Measurements from ENCODE around the gene DENND1A.

Gene DENND1A

DNA sequence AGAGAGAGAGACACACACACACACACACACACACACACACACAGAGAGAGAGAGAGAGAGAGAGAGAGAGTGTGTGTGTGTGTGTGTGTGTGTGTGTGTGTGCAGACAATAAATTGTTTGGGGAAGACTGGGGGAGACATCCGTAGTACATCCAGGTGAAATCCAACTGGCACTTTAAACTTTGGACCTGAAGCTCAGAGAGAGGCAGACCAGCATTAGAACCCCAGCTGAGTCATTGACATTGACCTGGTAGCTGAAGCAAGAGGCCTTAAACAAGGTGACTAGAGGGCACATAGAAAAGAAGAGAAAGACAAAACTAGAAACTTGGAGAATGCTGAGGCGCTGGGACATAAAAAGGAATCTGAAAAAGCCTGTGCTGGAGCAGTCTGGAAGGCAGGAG, 322.4 kb downstream of the DENND1A start:
- Histone ChIP-seq H2BK15ac (ENCODE audit: low read depth, poor library complexity, severe bottlenecking) (no peak overlapping the region), H2AFZ (ENCODE audit: low read depth, low read length) (no peak overlapping the region), H2BK12ac (ENCODE audit: low read length in 2 of 2) (no peak overlapping the region), H3K4me3 (ENCODE audit: insufficient read depth in 1 of 2, low read depth in 1 of 2, low read length in 2 of 2) (no peak overlapping the region), H3K27ac (ENCODE audit: low read length, poor library complexity, severe bottlenecking) (no peak overlapping the region), H3K36me3 (ENCODE audit: control insufficient read depth in 1 of 2, insufficient read depth in 2 of 2, low read depth in 1 of 2, low read length in 2 of 2) (peaks cover 0 to 7% of the 10 kb centered on the region in 2 experiments), H3K4me1 (ENCODE audit: control insufficient read depth, insufficient read depth, low read depth, low read length) (no peaks in the 10 kb centered on the region), H2BK120ac (ENCODE audit: low read depth, low read length) (no peak overlapping the region), H3K4me2 (ENCODE audit: low read length, poor library complexity, severe bottlenecking) (no peak overlapping the region), H2BK5ac (ENCODE audit: low read depth, low read length, poor library complexity, severe bottlenecking) (no peak overlapping the region), H3K27me3 (ENCODE audit: control insufficient read depth in 1 of 2, insufficient read depth in 1 of 2, low read length in 2 of 2) (no peaks in the 10 kb centered on the region), H3K4ac (ENCODE audit: low read depth in 1 of 2, low read length in 2 of 2) (no peak overlapping the region), H4K91ac (ENCODE audit: low read length) (no peak overlapping the region), H3K9me3 (ENCODE audit: control insufficient read depth, low read length) (no peaks in the 10 kb centered on the region), H3K23ac (ENCODE audit: low read length in 2 of 2) (no peak overlapping the region), H3K9ac (ENCODE audit: low read length) (no peak overlapping the region), H2AK5ac (ENCODE audit: low read length, severe bottlenecking) (no peak overlapping the region), H4K8ac (ENCODE audit: low read length) (no peak overlapping the region), H3K79me1 (replicated peaks; ENCODE audit: low read length, poor library complexity, severe bottlenecking) (no peaks in the 10 kb centered on the region), H3K14ac (ENCODE audit: low read length in 2 of 2) (no peak overlapping the region), H3K18ac (ENCODE audit: low read depth in 1 of 2, low read length in 2 of 2) (no peak overlapping the region)
- DNase-seq, result no peak
- 94% methylated on average over 2 of the region's 2 CpGs for WGBS

DNA sequence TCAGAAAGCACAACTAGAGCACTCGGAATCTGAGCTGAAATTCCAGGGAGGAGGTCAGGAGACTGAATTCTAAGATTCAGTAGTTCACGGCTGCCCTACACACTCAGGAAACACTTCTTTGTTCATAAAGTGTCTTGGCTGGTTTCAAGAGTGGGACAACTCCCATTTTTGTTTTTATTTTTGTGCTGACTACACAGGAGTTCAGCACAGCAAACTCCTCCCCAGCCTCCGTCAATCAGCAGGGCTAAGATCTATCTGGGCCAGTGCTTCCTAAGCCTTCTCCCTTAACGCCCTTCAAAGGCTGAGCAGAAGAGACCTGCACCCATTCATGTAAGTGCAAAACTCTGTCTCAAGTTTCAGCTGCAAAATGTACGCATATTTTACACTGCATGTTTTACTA, 323.8 kb downstream of the DENND1A start:
- H2AK5ac ChIP-seq (ENCODE audit: low read length, severe bottlenecking), result no peak overlapping the region
- no peaks in the 10 kb centered on the region for H3K79me1 ChIP-seq (replicated peaks; ENCODE audit: low read length, poor library complexity, severe bottlenecking)
- DNase-seq, result no peak
- WGBS, result 97% methylated on average over 4 of the region's 5 CpGs
- H4K8ac ChIP-seq (ENCODE audit: low read length), result no peak overlapping the region
- H3K4ac ChIP-seq (ENCODE audit: low read depth in 1 of 2, low read length in 2 of 2), result no peak overlapping the region
- no peaks in the 10 kb centered on the region for H3K4me1 ChIP-seq (ENCODE audit: control insufficient read depth, insufficient read depth, low read depth, low read length)
- H2BK12ac ChIP-seq (ENCODE audit: low read length in 2 of 2), result no peak overlapping the region
- H3K27me3 ChIP-seq (ENCODE audit: control insufficient read depth in 1 of 2, insufficient read depth in 1 of 2, low read length in 2 of 2), result no peaks in the 10 kb centered on the region
- H4K91ac ChIP-seq (ENCODE audit: low read length), result no peak overlapping the region
- no peak overlapping the region for H2BK15ac ChIP-seq (ENCODE audit: low read depth, poor library complexity, severe bottlenecking)
- no peak overlapping the region for H3K14ac ChIP-seq (ENCODE audit: low read length in 2 of 2)
- H3K9me3 ChIP-seq (ENCODE audit: control insufficient read depth, low read length), result no peaks in the 10 kb centered on the region
- no peak overlapping the region for H3K27ac ChIP-seq (ENCODE audit: low read length, poor library complexity, severe bottlenecking)
- H3K36me3 ChIP-seq (ENCODE audit: control insufficient read depth in 1 of 2, insufficient read depth in 2 of 2, low read depth in 1 of 2, low read length in 2 of 2), result peaks cover 0 to 7% of the 10 kb centered on the region in 2 experiments
- no peak overlapping the region for H3K18ac ChIP-seq (ENCODE audit: low read depth in 1 of 2, low read length in 2 of 2)
- no peak overlapping the region for H3K4me3 ChIP-seq (ENCODE audit: insufficient read depth in 1 of 2, low read depth in 1 of 2, low read length in 2 of 2)
- no peak overlapping the region for H3K9ac ChIP-seq (ENCODE audit: low read length)
- H2BK120ac ChIP-seq (ENCODE audit: low read depth, low read length), result no peak overlapping the region
- H3K23ac ChIP-seq (ENCODE audit: low read length in 2 of 2), result no peak overlapping the region
- no peak overlapping the region for H2AFZ ChIP-seq (ENCODE audit: low read depth, low read length)
- no peak overlapping the region for H3K4me2 ChIP-seq (ENCODE audit: low read length, poor library complexity, severe bottlenecking)
- H2BK5ac ChIP-seq (ENCODE audit: low read depth, low read length, poor library complexity, severe bottlenecking), result no peak overlapping the region

GRCh38 chr9:123605286-123605685, 324.6 kb downstream of the DENND1A start:
- no peak overlapping the region for H2BK15ac ChIP-seq (ENCODE audit: low read depth, poor library complexity, severe bottlenecking)
- no peaks in the 10 kb centered on the region for H3K79me1 ChIP-seq (replicated peaks; ENCODE audit: low read length, poor library complexity, severe bottlenecking)
- no peaks in the 10 kb centered on the region for H3K4me1 ChIP-seq (ENCODE audit: control insufficient read depth, insufficient read depth, low read depth, low read length)
- H3K18ac ChIP-seq (ENCODE audit: low read depth in 1 of 2, low read length in 2 of 2), result no peak overlapping the region
- no peak overlapping the region for H2AFZ ChIP-seq (ENCODE audit: low read depth, low read length)
- H3K36me3 ChIP-seq (ENCODE audit: control insufficient read depth in 1 of 2, insufficient read depth in 2 of 2, low read depth in 1 of 2, low read length in 2 of 2), result peaks cover 0 to 7% of the 10 kb centered on the region in 2 experiments
- no peak overlapping the region for H4K91ac ChIP-seq (ENCODE audit: low read length)
- no peaks in the 10 kb centered on the region for H3K9me3 ChIP-seq (ENCODE audit: control insufficient read depth, low read length)
- no peak overlapping the region for H2BK120ac ChIP-seq (ENCODE audit: low read depth, low read length)
- H3K23ac ChIP-seq (ENCODE audit: low read length in 2 of 2), result no peak overlapping the region
- no peak overlapping the region for H3K9ac ChIP-seq (ENCODE audit: low read length)
- H2BK12ac ChIP-seq (ENCODE audit: low read length in 2 of 2), result no peak overlapping the region
- no peaks in the 10 kb centered on the region for H3K27me3 ChIP-seq (ENCODE audit: control insufficient read depth in 1 of 2, insufficient read depth in 1 of 2, low read length in 2 of 2)
- no peak overlapping the region for H3K4me3 ChIP-seq (ENCODE audit: insufficient read depth in 1 of 2, low read depth in 1 of 2, low read length in 2 of 2)
- H3K4me2 ChIP-seq (ENCODE audit: low read length, poor library complexity, severe bottlenecking), result no peak overlapping the region
- H2AK5ac ChIP-seq (ENCODE audit: low read length, severe bottlenecking), result no peak overlapping the region
- H2BK5ac ChIP-seq (ENCODE audit: low read depth, low read length, poor library complexity, severe bottlenecking), result no peak overlapping the region
- 77% methylated on average over 3 of the region's 5 CpGs for WGBS
- no peak overlapping the region for H3K14ac ChIP-seq (ENCODE audit: low read length in 2 of 2)
- no peak overlapping the region for H4K8ac ChIP-seq (ENCODE audit: low read length)
- no peak overlapping the region for H3K4ac ChIP-seq (ENCODE audit: low read depth in 1 of 2, low read length in 2 of 2)
- DNase-seq, result no peak
- H3K27ac ChIP-seq (ENCODE audit: low read length, poor library complexity, severe bottlenecking), result no peak overlapping the region

DNA sequence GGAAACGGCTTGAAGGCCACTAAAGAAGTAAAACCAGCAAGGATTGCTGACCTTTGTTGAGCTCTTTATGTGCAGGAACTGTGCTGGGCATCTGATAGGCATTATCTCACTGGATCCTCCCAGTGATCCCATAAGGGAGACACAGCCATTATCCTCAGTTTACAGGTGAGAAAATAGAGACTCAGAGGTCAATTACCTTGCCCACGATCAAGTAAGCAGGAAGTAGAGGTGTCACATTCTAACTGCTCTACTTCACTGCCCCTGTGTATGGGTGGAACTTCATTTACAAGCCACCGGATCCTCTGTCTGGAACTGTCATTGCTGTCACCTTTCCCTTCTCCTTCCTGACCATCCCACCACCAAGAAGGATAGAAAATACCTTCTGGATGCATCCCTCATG, 325.1 kb downstream of the DENND1A start:
- no peaks in the 10 kb centered on the region for H3K4me1 ChIP-seq (ENCODE audit: control insufficient read depth, insufficient read depth, low read depth, low read length)
- H3K18ac ChIP-seq (ENCODE audit: low read depth in 1 of 2, low read length in 2 of 2), result no peak overlapping the region
- H3K4me3 ChIP-seq (ENCODE audit: insufficient read depth in 1 of 2, low read depth in 1 of 2, low read length in 2 of 2), result no peak overlapping the region
- H3K14ac ChIP-seq (ENCODE audit: low read length in 2 of 2), result no peak overlapping the region
- H2BK5ac ChIP-seq (ENCODE audit: low read depth, low read length, poor library complexity, severe bottlenecking), result no peak overlapping the region
- H4K8ac ChIP-seq (ENCODE audit: low read length), result no peak overlapping the region
- H2AFZ ChIP-seq (ENCODE audit: low read depth, low read length), result no peak overlapping the region
- no peak overlapping the region for H3K4ac ChIP-seq (ENCODE audit: low read depth in 1 of 2, low read length in 2 of 2)
- H3K79me1 ChIP-seq (replicated peaks; ENCODE audit: low read length, poor library complexity, severe bottlenecking), result no peaks in the 10 kb centered on the region
- H3K9ac ChIP-seq (ENCODE audit: low read length), result no peak overlapping the region
- peaks cover 0 to 7% of the 10 kb centered on the region in 2 experiments for H3K36me3 ChIP-seq (ENCODE audit: control insufficient read depth in 1 of 2, insufficient read depth in 2 of 2, low read depth in 1 of 2, low read length in 2 of 2)
- no peak for DNase-seq
- no peak overlapping the region for H3K4me2 ChIP-seq (ENCODE audit: low read length, poor library complexity, severe bottlenecking)
- no peak overlapping the region for H2BK120ac ChIP-seq (ENCODE audit: low read depth, low read length)
- no peak overlapping the region for H3K27ac ChIP-seq (ENCODE audit: low read length, poor library complexity, severe bottlenecking)
- H3K9me3 ChIP-seq (ENCODE audit: control insufficient read depth, low read length), result no peaks in the 10 kb centered on the region
- no peaks in the 10 kb centered on the region for H3K27me3 ChIP-seq (ENCODE audit: control insufficient read depth in 1 of 2, insufficient read depth in 1 of 2, low read length in 2 of 2)
- no peak overlapping the region for H2BK12ac ChIP-seq (ENCODE audit: low read length in 2 of 2)
- 85% methylated on average over 3 of the region's 3 CpGs for WGBS
- H2BK15ac ChIP-seq (ENCODE audit: low read depth, poor library complexity, severe bottlenecking), result no peak overlapping the region
- no peak overlapping the region for H4K91ac ChIP-seq (ENCODE audit: low read length)
- H3K23ac ChIP-seq (ENCODE audit: low read length in 2 of 2), result no peak overlapping the region
- H2AK5ac ChIP-seq (ENCODE audit: low read length, severe bottlenecking), result no peak overlapping the region
